ENCODE data around the gene CRTC1.

The CRTC1 gene

DNA sequence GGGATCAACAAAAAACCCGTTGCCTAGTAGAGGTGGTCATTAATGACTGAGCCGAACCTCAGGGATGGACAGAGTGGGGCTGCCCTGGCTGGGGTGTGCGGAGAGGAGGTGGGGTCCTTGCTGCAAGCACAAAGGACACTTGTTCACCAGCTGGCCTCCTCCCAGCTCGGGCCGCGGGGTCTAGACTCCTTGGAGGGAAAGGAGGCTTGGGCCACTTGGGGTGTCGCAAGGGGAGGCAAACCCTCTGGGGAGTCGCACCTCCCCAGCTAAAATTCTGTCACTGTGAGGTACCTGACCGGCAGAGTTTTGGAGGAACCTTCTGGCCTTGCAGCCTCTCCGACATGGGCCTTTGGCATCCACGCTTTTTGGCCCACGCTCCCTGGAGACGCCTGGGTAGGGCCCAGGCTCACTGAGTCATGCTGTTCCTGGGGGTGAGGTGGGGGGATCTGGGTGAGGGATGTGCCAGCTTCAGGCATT is 38.4 kb upstream of the CRTC1 start:
- peak overlapping the region in 1 of 2 donors; percentile 22 for H3K4me3 ChIP-seq (ENCODE audit: low read length in 2 of 2)
- H3K36me3 ChIP-seq (ENCODE audit: control insufficient read depth in 2 of 2, insufficient read depth in 2 of 2, low read length in 2 of 2), result peaks cover 0 to 2% of the 10 kb centered on the region in 2 donors
- H3K27me3 ChIP-seq (ENCODE audit: control insufficient read depth in 1 of 2, insufficient read depth in 2 of 2, low read length in 2 of 2), result no peaks in the 10 kb centered on the region
- H3K9ac ChIP-seq (ENCODE audit: low read length in 2 of 2), result no peak overlapping the region
- H3K4me1 ChIP-seq (ENCODE audit: control insufficient read depth, insufficient read depth, low read length), result peaks cover 34% of the 10 kb centered on the region
- no peak overlapping the region for H3K27ac ChIP-seq (ENCODE audit: low read length)
- no peaks in the 10 kb centered on the region for H3K9me3 ChIP-seq (ENCODE audit: control insufficient read depth in 2 of 2, low read length in 2 of 2)

DNA sequence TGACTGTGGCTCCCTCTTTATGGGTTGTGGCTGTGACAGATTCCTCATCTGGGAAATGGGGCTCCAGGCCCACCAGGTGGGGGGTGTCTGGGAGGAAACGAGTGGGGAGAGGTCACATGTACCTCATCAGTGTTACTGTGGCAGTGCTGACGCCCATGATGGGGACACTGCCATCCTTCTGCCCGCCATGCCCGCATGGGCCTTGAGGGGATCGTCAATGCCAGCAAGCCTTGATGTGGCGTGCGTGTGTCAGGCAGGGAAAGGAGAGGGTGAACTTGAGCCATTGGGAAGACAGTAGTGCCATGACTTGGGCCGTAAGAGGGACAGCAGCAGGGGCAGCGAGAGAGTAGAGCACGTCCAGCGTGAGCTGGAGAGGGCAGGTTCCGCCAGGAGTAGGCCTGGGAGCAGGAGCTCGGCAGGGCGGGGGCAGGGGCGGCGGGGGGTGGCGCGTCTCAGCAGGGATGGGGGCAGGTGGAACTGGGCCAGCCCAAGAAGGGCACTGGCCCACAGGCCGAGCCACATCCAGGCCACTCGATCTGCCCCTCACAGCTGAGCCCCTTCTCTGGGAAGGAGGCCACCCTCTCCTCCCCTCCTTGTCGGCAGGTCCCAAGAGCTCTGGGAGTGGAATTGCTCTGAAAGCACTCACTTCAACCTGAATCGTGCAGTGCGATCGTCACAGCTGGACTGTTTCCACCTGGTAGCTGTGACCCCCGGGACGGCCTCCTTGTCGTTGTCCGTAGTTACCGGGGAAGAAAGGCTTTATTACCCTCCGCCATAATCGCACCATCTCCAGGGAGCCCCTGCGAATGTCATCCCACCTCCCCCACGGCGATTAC is 36.7 kb upstream of the CRTC1 start:
- H3K27me3 ChIP-seq (ENCODE audit: control insufficient read depth in 1 of 2, insufficient read depth in 2 of 2, low read length in 2 of 2), result no peaks in the 10 kb centered on the region
- peaks cover 0 to 2% of the 10 kb centered on the region in 2 donors for H3K36me3 ChIP-seq (ENCODE audit: control insufficient read depth in 2 of 2, insufficient read depth in 2 of 2, low read length in 2 of 2)
- H3K4me3 ChIP-seq (ENCODE audit: low read length in 2 of 2), result no peak overlapping the region
- H3K27ac ChIP-seq (ENCODE audit: low read length), result no peak overlapping the region
- H3K9me3 ChIP-seq (ENCODE audit: control insufficient read depth in 2 of 2, low read length in 2 of 2), result no peaks in the 10 kb centered on the region
- no peak overlapping the region for H3K9ac ChIP-seq (ENCODE audit: low read length in 2 of 2)
- peaks cover 49% of the 10 kb centered on the region for H3K4me1 ChIP-seq (ENCODE audit: control insufficient read depth, insufficient read depth, low read length)

DNA sequence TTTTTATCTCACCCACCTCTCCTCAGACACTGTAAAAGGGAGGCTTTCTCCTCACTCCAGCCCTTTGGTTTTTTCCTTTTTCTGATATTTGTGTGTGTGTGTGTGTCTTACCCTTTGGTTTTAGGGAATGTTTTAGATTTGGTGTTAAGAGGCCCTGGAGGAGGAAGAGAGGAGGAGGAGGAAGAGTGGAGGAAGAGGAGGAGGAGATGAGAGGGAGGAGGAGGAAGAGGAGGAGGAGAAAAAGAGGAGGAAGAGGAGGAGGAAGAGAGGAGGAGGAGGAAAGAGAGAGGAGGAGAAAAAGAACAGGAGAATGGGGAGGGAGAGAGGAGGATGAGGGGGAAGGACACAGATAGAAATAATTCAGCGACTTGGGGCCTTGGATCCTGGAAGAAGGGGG is 36.1 kb upstream of the CRTC1 start:
- no peak overlapping the region for H3K27ac ChIP-seq (ENCODE audit: low read length)
- H3K36me3 ChIP-seq (ENCODE audit: control insufficient read depth in 2 of 2, insufficient read depth in 2 of 2, low read length in 2 of 2), result peaks cover 0 to 2% of the 10 kb centered on the region in 2 donors
- no peaks in the 10 kb centered on the region for H3K9me3 ChIP-seq (ENCODE audit: control insufficient read depth in 2 of 2, low read length in 2 of 2)
- peaks cover 53% of the 10 kb centered on the region for H3K4me1 ChIP-seq (ENCODE audit: control insufficient read depth, insufficient read depth, low read length)
- H3K4me3 ChIP-seq (ENCODE audit: low read length in 2 of 2), result no peak overlapping the region
- H3K27me3 ChIP-seq (ENCODE audit: control insufficient read depth in 1 of 2, insufficient read depth in 2 of 2, low read length in 2 of 2), result no peaks in the 10 kb centered on the region
- no peak overlapping the region for H3K9ac ChIP-seq (ENCODE audit: low read length in 2 of 2)

DNA sequence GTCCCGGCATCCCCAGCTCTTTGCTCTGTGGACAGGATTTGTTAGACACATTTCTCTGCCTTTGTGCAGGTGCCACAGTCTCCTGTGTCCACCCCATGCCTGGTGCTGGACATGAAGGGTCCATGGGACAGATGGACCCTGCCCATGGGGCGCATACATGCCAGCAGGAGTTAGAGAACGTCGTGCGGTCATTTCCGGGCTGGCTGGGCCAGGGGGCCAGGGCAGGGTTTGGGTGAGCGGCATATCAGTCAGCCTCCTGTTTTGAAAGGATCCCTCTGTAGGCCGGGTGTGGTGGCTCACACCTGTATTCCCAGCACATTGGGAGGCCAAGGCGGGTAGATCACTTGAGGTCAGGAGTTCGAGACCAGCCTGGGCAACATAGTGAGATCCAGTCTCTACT is 35.7 kb upstream of the CRTC1 start:
- Histone ChIP-seq H3K4me1 (ENCODE audit: control insufficient read depth, insufficient read depth, low read length) (peaks cover 53% of the 10 kb centered on the region), H3K27ac (ENCODE audit: low read length) (no peak overlapping the region), H3K36me3 (ENCODE audit: control insufficient read depth in 2 of 2, insufficient read depth in 2 of 2, low read length in 2 of 2) (peaks cover 0 to 2% of the 10 kb centered on the region in 2 donors), H3K9ac (ENCODE audit: low read length in 2 of 2) (no peak overlapping the region), H3K9me3 (ENCODE audit: control insufficient read depth in 2 of 2, low read length in 2 of 2) (no peaks in the 10 kb centered on the region), H3K4me3 (ENCODE audit: low read length in 2 of 2) (no peak overlapping the region), H3K27me3 (ENCODE audit: control insufficient read depth in 1 of 2, insufficient read depth in 2 of 2, low read length in 2 of 2) (no peaks in the 10 kb centered on the region)

DNA sequence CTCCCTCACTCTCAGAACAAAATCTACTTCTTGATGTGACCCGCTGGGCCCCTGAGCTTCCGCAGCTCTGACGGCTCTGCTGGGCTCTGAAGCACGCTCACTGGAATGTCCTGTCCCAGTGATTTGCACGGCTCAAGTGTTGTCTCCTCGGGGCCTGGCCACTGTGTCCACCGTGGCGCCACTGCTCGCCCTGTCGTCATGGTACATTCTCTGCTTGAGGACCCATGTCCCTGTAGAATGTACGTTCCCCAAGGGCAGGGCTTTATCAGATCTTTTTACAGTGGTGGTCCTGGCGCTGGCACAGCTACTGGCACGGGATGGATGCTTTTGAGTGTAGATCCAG is 34.5 kb upstream of the CRTC1 start:
- Histone ChIP-seq H3K9me3 (ENCODE audit: control insufficient read depth in 2 of 2, low read length in 2 of 2) (no peaks in the 10 kb centered on the region), H3K4me3 (ENCODE audit: low read length in 2 of 2) (peak overlapping the region; percentile 36 to 67), H3K9ac (ENCODE audit: low read length in 2 of 2) (peak overlapping the region in 1 of 2 donors; percentile 42), H3K27ac (ENCODE audit: low read length) (peak overlapping the region; percentile 93), H3K27me3 (ENCODE audit: control insufficient read depth in 1 of 2, insufficient read depth in 2 of 2, low read length in 2 of 2) (no peaks in the 10 kb centered on the region), H3K36me3 (ENCODE audit: control insufficient read depth in 2 of 2, insufficient read depth in 2 of 2, low read length in 2 of 2) (peaks cover 0 to 2% of the 10 kb centered on the region in 2 donors), H3K4me1 (ENCODE audit: control insufficient read depth, insufficient read depth, low read length) (peaks cover 53% of the 10 kb centered on the region)

DNA sequence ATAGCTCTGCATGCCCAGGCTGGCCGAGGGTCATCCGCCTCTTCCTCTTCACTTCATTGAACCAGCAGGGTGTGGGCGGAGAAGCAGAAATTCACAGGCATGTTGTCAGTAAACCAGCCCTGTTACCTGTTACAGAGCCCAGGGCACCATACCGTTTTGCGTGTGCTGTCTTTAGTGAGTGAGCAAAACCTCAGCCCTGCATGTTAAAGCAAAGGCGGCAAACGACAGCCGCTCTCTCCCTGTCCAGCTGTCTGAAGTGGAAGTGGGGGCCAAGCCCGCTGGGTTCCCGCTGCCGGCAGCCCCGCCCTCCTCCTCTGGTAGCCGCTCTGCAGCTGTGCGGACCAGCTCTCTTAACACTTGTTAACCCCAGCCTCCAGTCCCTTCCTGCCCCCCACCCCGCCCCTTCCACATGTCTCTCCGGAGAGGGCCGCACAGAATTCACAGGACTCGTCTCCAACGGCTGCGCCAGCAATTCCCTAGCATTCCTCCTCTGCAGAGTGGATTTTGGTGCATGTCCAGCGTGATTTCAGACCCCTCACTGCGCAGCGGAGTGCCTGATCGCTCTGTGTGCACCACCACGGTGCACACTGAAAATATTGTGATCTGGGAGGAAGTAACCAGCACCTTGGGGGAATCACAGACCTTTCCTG is 34.0 kb upstream of the CRTC1 start:
- Histone ChIP-seq H3K9ac (ENCODE audit: low read length in 2 of 2) (peak overlapping the region in 1 of 2 donors; percentile 72), H3K4me1 (ENCODE audit: control insufficient read depth, insufficient read depth, low read length) (peaks cover 50% of the 10 kb centered on the region), H3K27me3 (ENCODE audit: control insufficient read depth in 1 of 2, insufficient read depth in 2 of 2, low read length in 2 of 2) (no peaks in the 10 kb centered on the region), H3K9me3 (ENCODE audit: control insufficient read depth in 2 of 2, low read length in 2 of 2) (no peaks in the 10 kb centered on the region), H3K4me3 (ENCODE audit: low read length in 2 of 2) (peak overlapping the region; percentile 36 to 67), H3K36me3 (ENCODE audit: control insufficient read depth in 2 of 2, insufficient read depth in 2 of 2, low read length in 2 of 2) (peaks cover 0 to 2% of the 10 kb centered on the region in 2 donors), H3K27ac (ENCODE audit: low read length) (peak overlapping the region; percentile 93)

DNA sequence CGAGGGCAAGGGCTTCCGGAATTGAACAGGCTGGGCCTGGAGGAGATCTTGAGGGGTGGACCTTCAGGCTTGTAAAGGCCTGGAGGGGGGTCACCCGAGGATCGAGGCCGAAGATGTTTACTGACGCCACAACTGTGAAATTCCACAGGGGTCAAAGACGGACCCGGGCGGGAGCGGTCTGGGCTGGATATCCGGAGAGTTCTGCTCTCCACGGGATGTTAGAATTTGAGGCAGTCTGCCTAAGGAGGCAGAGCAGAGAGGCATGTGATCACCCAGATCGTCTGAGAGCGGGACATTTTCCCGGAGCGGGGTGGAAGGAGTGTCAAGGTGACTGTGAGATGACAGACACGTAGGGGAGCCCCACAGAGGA is 33.5 kb upstream of the CRTC1 start:
- H3K27ac ChIP-seq (ENCODE audit: low read length), result peak overlapping the region; percentile 93
- H3K4me3 ChIP-seq (ENCODE audit: low read length in 2 of 2), result peak overlapping the region; percentile 5 to 67
- peaks cover 45% of the 10 kb centered on the region for H3K4me1 ChIP-seq (ENCODE audit: control insufficient read depth, insufficient read depth, low read length)
- no peaks in the 10 kb centered on the region for H3K27me3 ChIP-seq (ENCODE audit: control insufficient read depth in 1 of 2, insufficient read depth in 2 of 2, low read length in 2 of 2)
- peaks cover 0 to 2% of the 10 kb centered on the region in 2 donors for H3K36me3 ChIP-seq (ENCODE audit: control insufficient read depth in 2 of 2, insufficient read depth in 2 of 2, low read length in 2 of 2)
- H3K9me3 ChIP-seq (ENCODE audit: control insufficient read depth in 2 of 2, low read length in 2 of 2), result no peaks in the 10 kb centered on the region
- H3K9ac ChIP-seq (ENCODE audit: low read length in 2 of 2), result peak overlapping the region; percentile 5 to 72

DNA sequence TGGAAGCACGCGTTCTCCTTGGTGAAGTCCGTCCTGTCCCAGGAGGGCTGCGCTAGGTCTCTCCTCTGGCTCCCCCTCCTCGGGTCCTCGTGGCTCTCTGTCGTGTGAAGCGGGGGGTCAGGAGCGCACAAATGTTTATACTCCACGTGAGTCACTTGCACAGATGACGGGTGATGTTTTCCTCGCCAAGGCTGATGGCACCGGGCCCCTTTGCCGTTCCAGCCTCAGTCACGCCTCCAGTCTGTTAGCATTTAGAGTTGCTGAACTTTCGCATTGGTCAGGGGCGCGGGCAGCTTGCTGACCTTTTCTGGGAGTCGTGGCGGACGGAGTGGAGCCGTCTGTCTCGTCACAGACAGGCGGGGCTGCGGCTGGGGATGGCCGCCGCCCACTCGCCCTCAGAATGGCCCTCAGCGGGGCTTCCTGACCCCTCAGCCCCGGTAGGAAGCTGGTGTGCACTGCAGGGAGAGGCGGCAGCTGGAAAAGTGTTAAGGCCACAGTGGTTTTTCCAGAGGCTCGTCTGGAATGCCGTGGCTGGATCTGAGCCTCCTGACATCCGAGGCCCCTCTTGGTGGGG is 32.9 kb upstream of the CRTC1 start:
- Histone ChIP-seq H3K9me3 (ENCODE audit: control insufficient read depth in 2 of 2, low read length in 2 of 2) (no peaks in the 10 kb centered on the region), H3K9ac (ENCODE audit: low read length in 2 of 2) (peak overlapping the region; percentile 18 to 72), H3K36me3 (ENCODE audit: control insufficient read depth in 2 of 2, insufficient read depth in 2 of 2, low read length in 2 of 2) (peaks cover 0 to 2% of the 10 kb centered on the region in 2 donors), H3K27ac (ENCODE audit: low read length) (peak overlapping the region; percentile 93), H3K4me1 (ENCODE audit: control insufficient read depth, insufficient read depth, low read length) (peaks cover 45% of the 10 kb centered on the region), H3K27me3 (ENCODE audit: control insufficient read depth in 1 of 2, insufficient read depth in 2 of 2, low read length in 2 of 2) (no peaks in the 10 kb centered on the region), H3K4me3 (ENCODE audit: low read length in 2 of 2) (peak overlapping the region in 1 of 2 donors; percentile 67)

DNA sequence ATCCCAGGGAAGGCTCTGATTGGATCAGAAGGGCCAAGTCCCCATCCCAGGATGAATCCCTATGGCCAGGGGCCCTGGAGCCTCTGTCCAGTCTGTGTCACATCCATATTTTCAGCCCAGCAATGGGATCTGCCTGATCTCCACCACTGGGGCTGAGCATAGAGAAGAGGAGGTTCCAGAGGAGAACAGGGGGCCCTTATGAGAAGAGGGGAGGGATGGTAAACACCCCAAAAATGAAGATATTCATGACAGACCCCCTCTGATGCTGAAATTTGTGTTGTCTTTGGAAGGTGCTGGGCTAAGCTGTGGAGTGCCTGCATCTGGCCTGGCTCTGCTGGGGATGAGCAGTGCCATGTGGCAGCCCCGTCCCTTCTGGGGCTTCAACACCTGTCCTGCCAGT is 32.2 kb upstream of the CRTC1 start:
- Histone ChIP-seq H3K9ac (ENCODE audit: low read length in 2 of 2) (peak overlapping the region; percentile 18 to 42), H3K4me3 (ENCODE audit: low read length in 2 of 2) (no peak overlapping the region), H3K36me3 (ENCODE audit: control insufficient read depth in 2 of 2, insufficient read depth in 2 of 2, low read length in 2 of 2) (peaks cover 0 to 2% of the 10 kb centered on the region in 2 donors), H3K27me3 (ENCODE audit: control insufficient read depth in 1 of 2, insufficient read depth in 2 of 2, low read length in 2 of 2) (no peaks in the 10 kb centered on the region), H3K27ac (ENCODE audit: low read length) (peak overlapping the region; percentile 93), H3K9me3 (ENCODE audit: control insufficient read depth in 2 of 2, low read length in 2 of 2) (no peaks in the 10 kb centered on the region), H3K4me1 (ENCODE audit: control insufficient read depth, insufficient read depth, low read length) (peaks cover 45% of the 10 kb centered on the region)

DNA sequence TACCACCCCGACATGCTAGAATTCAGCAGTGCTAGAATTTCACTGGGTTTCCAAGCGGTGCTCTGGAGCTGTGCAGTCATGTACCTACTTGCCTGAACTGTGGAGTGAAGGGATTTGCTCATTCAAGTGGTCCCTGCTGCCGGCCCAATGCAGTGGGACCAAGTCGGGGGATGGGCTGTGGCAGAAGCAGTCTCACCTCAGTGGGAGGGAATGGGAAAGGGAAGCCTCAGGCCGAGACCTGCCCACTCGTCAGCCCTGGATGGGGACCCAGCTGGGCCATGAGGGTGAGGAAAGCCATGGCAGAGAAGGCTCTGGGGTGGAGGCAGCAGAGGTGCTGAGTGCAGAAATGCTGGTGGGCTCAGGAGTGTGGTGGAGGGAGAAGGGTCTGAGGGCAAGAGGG is 31.7 kb upstream of the CRTC1 start:
- no peaks in the 10 kb centered on the region for H3K27me3 ChIP-seq (ENCODE audit: control insufficient read depth in 1 of 2, insufficient read depth in 2 of 2, low read length in 2 of 2)
- no peaks in the 10 kb centered on the region for H3K9me3 ChIP-seq (ENCODE audit: control insufficient read depth in 2 of 2, low read length in 2 of 2)
- no peak overlapping the region for H3K9ac ChIP-seq (ENCODE audit: low read length in 2 of 2)
- peaks cover 0 to 2% of the 10 kb centered on the region in 2 donors for H3K36me3 ChIP-seq (ENCODE audit: control insufficient read depth in 2 of 2, insufficient read depth in 2 of 2, low read length in 2 of 2)
- peaks cover 45% of the 10 kb centered on the region for H3K4me1 ChIP-seq (ENCODE audit: control insufficient read depth, insufficient read depth, low read length)
- H3K27ac ChIP-seq (ENCODE audit: low read length), result peak overlapping the region; percentile 93
- H3K4me3 ChIP-seq (ENCODE audit: low read length in 2 of 2), result no peak overlapping the region

Measured in stomach smooth muscle (tissue), 2 donors.